Endothelial cell of umbilical vein (primary cell): ENCODE measurements around the gene SCN7A. TPM values are rescaled to one million over a fixed set of nuclear protein-coding genes. Genes with fewer than 3 reads are reported as not detected.

Experiments
- BruUV-seq: library from RNA; stranded (reverse); fragments of 400-500 nt; replicated peaks from 2 replicates; lab custom pipeline; 2021; lab: Mats Ljungman, UMichigan
- CTCF ChIA-PET: fragments of 300-600, 350-600 bp; sonication (Branson Sonifier 250); formaldehyde crosslinking; loops from one replicate; lab custom pipeline; 2021; ENCODE audit warnings: antibody characterized with exemption, inconsistent platforms; lab: Charles Lee
- POLR2A ChIA-PET: fragments of 300-600, 350-600 bp; sonication (Branson Sonifier 250); formaldehyde crosslinking; loops from one replicate; lab custom pipeline; 2021; ENCODE audit warnings: antibody characterized with exemption, inconsistent platforms; lab: Charles Lee
- DNase-seq: peaks from one replicate; pipeline ENCODE4 v3.0.0-alpha.2; 2011; ENCODE audit warnings: low read depth, low spot score
- FAIRE-seq: peaks from 2 replicates; lab custom pipeline; 2011; peaks lifted over from hg19 to GRCh38; lab: Jason Lieb, UNC
- H2AFZ ChIP-seq: 2 replicates; pipeline ENCODE4 v1.6.0; 2012; ENCODE audit warnings: low read depth, low read length, control low read depth, inconsistent platforms
- H3K27ac ChIP-seq: 2 replicates; pipeline ENCODE4 v1.5.1; 2011; ENCODE audit warnings: low read depth, mild to moderate bottlenecking, control low read depth, low read length, moderate library complexity; ENCODE audit not compliant: insufficient read depth
- H3K27me3 ChIP-seq, 2 experiments: 2 replicates each; pipeline versions ENCODE4 v1.6.0 to v1.6.1; 2011; ENCODE audit warnings: low read length in 2 of 2, mixed read lengths in 1 of 2; ENCODE audit not compliant: control insufficient read depth in 2 of 2, insufficient read depth in 2 of 2
- H3K36me3 ChIP-seq, 2 experiments: 2 replicates in 1 of 2; 3 replicates in 1 of 2; pipeline ENCODE4 v1.5.1; 2011; ENCODE audit warnings: low read length in 2 of 2, mild to moderate bottlenecking in 1 of 2, moderate library complexity in 1 of 2; ENCODE audit not compliant: control insufficient read depth in 2 of 2, insufficient read depth in 2 of 2; ENCODE audit errors: extremely low read depth in 1 of 2
- H3K4me1 ChIP-seq: 3 replicates; pipeline ENCODE4 v1.5.1; 2011; ENCODE audit warnings: mild to moderate bottlenecking, low read length; ENCODE audit not compliant: control insufficient read depth, insufficient read depth; ENCODE audit errors: extremely low read depth
- H3K4me2 ChIP-seq: 2 replicates; pipeline ENCODE4 v1.6.1; 2011; ENCODE audit warnings: low read length, control low read depth, mixed read lengths; ENCODE audit not compliant: insufficient read depth
- H3K4me3 ChIP-seq, 3 experiments: fragments of 200-600 bp in 1 of 3; sonication (generic), shearing (Covaris generic) in 1 of 3; replicated peaks in 1 of 3; 2 replicates each; pipeline ENCODE4 v1.5.1; 2011 to 2016; ENCODE audit warnings: control low read depth in 3 of 3, low read length in 3 of 3, mild to moderate bottlenecking in 2 of 3, inconsistent platforms in 1 of 3, low read depth in 1 of 3, moderate library complexity in 1 of 3; ENCODE audit not compliant: insufficient read depth in 1 of 3
- H3K79me2 ChIP-seq: 2 replicates; pipeline ENCODE4 v1.6.0; 2012; ENCODE audit warnings: low read length, inconsistent platforms; ENCODE audit not compliant: control insufficient read depth, insufficient read depth
- H3K9ac ChIP-seq: replicated peaks from 2 replicates; pipeline ENCODE3; 2011; ENCODE audit warnings: low read length, control low read depth; ENCODE audit not compliant: insufficient read depth; ENCODE audit errors: extremely low read depth
- H3K9me1 ChIP-seq: replicated peaks from 3 replicates; pipeline ENCODE4 v1.6.0; 2011; ENCODE audit warnings: mild to moderate bottlenecking, low read length; ENCODE audit not compliant: control insufficient read depth, insufficient read depth; ENCODE audit errors: extremely low read depth
- H3K9me3 ChIP-seq: replicated peaks from 2 replicates; pipeline ENCODE4 v1.5.1; 2012; ENCODE audit warnings: low read length, inconsistent platforms; ENCODE audit not compliant: control insufficient read depth, insufficient read depth
- H4K20me1 ChIP-seq: replicated peaks from 2 replicates; pipeline ENCODE3; 2011; ENCODE audit warnings: mild to moderate bottlenecking, low read length; ENCODE audit not compliant: control insufficient read depth, insufficient read depth; ENCODE audit errors: extremely low read depth
- EZH2 ChIP-seq: IDR thresholded peaks from 2 replicates; pipeline ENCODE4 v1.6.1; 2012; ENCODE audit warnings: borderline replicate concordance, low read depth, mild to moderate bottlenecking, moderate library complexity, low read length, inconsistent platforms; ENCODE audit not compliant: severe bottlenecking
- FOS ChIP-seq: IDR thresholded peaks from 2 replicates; pipeline ENCODE4 v1.6.1; 2011; ENCODE audit warnings: mild to moderate bottlenecking, low read length, moderate library complexity, borderline replicate concordance; ENCODE audit not compliant: insufficient read depth
- GATA2 ChIP-seq: IDR thresholded peaks from 2 replicates; pipeline ENCODE4 v1.7.0; 2011; ENCODE audit warnings: low read depth, mild to moderate bottlenecking, moderate library complexity, mixed read lengths, low read length; ENCODE audit not compliant: insufficient read length, insufficient read depth
- JUN ChIP-seq: IDR thresholded peaks from 2 replicates; pipeline ENCODE4 v1.6.1; 2011; ENCODE audit warnings: borderline replicate concordance, low read depth; ENCODE audit not compliant: insufficient read length, insufficient read depth
- MYC ChIP-seq: IDR thresholded peaks from one replicate; pipeline ENCODE4 v1.6.1; 2011; ENCODE audit warnings: mild to moderate bottlenecking, low read depth, low read length
- POLR2A ChIP-seq: IDR thresholded peaks from 2 replicates; pipeline ENCODE4 v1.6.1; 2012; ENCODE audit warnings: low read depth, mild to moderate bottlenecking, control low read depth, low read length
- POLR2AphosphoS5 ChIP-seq: IDR thresholded peaks from 2 replicates; pipeline ENCODE4 v1.6.1; 2012; ENCODE audit warnings: low read depth, mild to moderate bottlenecking, control low read depth, low read length, moderate library complexity; ENCODE audit not compliant: insufficient read depth
- dilution Hi-C: fragments of 300-500 bp; cut with MboI; formaldehyde crosslinking; loops from one replicate; pipeline ENCODE4 v1.15.0; 2019; ENCODE audit warnings: low sequenced_read_pairs; ENCODE audit not compliant: extremely low pct_ligation_motif_present
- intact Hi-C: fragments of 100-400 bp; cut with micrococcal nuclease; formaldehyde crosslinking; loops from one replicate; pipeline ENCODE4 v1.10.0; 2022
- polyA plus RNA-seq, 4 experiments: library from polyadenylated mRNA; depleted of rRNA in 3 of 4; stranded (reverse) in 3 of 4; unstranded in 1 of 4; fragments of >200 nt; gene quantifications; 2 replicates each; pipeline versions ENCODE4 v1.2.1 to v1.2.3, GENCODE V29; 2011 to 2012; ENCODE audit warnings: missing spikeins in 1 of 4
- total RNA-seq: library from RNA; stranded (reverse); gene quantifications from 2 replicates; pipeline ENCODE4 v1.2.3, GENCODE V29; 2021
- TF ChIP-seq, protein P1 (sequence below), 2 donors: IDR thresholded peaks; 1 replicate in 1 of 2; 2 replicates in 1 of 2; pipeline ENCODE4 v1.5.1; 2011; ENCODE audit warnings: low read length in 2 of 2, mild to moderate bottlenecking in 2 of 2, moderate library complexity in 2 of 2, control low read depth in 1 of 2, inconsistent platforms in 1 of 2, low read depth in 1 of 2; ENCODE audit not compliant: insufficient read depth in 1 of 2; ENCODE audit errors: extremely low read depth in 1 of 2
- TF ChIP-seq, protein P2 (sequence below): IDR thresholded peaks from 2 replicates; pipeline ENCODE4 v1.6.1; 2011; ENCODE audit not compliant: insufficient read depth, insufficient read length

Gene SCN7A
- total and polyA plus RNA-seq, 2 donors (not counting 3 experiments of a cell fraction or from before 2014, with no cell fraction given), result not detected

DNA sequence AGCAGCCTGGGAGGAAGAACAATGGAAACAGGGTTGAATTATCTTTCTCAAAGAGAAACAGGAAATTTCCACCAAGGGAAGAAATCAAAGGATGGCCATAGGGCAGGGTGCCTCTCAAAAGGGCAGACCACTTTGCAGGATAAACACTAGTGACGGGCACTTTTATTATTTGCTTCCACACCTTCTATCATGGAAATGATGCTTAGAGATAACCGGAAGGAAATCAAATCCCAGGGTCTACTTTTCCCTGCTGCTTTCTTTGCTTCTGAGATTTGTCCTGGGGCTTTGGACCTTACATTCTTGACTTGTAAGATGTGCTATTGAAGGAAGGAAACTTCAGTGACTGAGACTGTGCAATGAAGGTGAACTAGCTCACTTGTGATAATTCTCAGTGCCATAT is 117.2 kb downstream of the SCN7A start:
- Histone ChIP-seq H3K27ac (no peak overlapping the region), H3K4me1 (peaks cover 10% of the 10 kb centered on the region), H3K9me3 (no peaks in the 10 kb centered on the region), H4K20me1 (no peaks in the 10 kb centered on the region), H3K27me3 (peaks cover 6 to 21% of the 10 kb centered on the region in 2 experiments), H3K36me3 (no peaks in the 10 kb centered on the region), H3K4me2 (peak overlapping the region; percentile 77), H3K9me1 (no peaks in the 10 kb centered on the region), H3K4me3 (no peak overlapping the region), H2AFZ (no peak overlapping the region), H3K9ac (no peak overlapping the region), H3K79me2 (no peaks in the 10 kb centered on the region)
- intact Hi-C loops, result loop anchor here (1.0 to 5.0 kb wide), 3 partner anchors 7 to 40 kb away; no protein-coding TSS in a partner anchor
- POLR2A ChIA-PET, result no interaction called here
- DNase-seq (no peak), FAIRE-seq (no peak)
- no TSS peak for BruUV-seq
- dilution Hi-C loops, result no loop called here
- no peak for TF ChIP-seq GATA2
- CTCF ChIA-PET, result interaction anchor here (0.7 to 4.4 kb wide), 10 partner anchors 8 to 197 kb away, joined by 3 to 33 read pairs (median 6); no protein-coding TSS in a partner anchor

GRCh38 chr2:166376488-166376828 is 117.6 kb downstream of the SCN7A start:
- BruUV-seq, result no TSS peak
- H3K9me3 ChIP-seq, result no peaks in the 10 kb centered on the region
- TF ChIP-seq JUN, result no peak
- no peak for TF ChIP-seq MYC
- no peak for TF ChIP-seq GATA2
- TF ChIP-seq POLR2AphosphoS5, result no peak
- TF ChIP-seq EZH2, result no peak
- no peak for TF ChIP-seq POLR2A
- TF ChIP-seq, protein P1, sequence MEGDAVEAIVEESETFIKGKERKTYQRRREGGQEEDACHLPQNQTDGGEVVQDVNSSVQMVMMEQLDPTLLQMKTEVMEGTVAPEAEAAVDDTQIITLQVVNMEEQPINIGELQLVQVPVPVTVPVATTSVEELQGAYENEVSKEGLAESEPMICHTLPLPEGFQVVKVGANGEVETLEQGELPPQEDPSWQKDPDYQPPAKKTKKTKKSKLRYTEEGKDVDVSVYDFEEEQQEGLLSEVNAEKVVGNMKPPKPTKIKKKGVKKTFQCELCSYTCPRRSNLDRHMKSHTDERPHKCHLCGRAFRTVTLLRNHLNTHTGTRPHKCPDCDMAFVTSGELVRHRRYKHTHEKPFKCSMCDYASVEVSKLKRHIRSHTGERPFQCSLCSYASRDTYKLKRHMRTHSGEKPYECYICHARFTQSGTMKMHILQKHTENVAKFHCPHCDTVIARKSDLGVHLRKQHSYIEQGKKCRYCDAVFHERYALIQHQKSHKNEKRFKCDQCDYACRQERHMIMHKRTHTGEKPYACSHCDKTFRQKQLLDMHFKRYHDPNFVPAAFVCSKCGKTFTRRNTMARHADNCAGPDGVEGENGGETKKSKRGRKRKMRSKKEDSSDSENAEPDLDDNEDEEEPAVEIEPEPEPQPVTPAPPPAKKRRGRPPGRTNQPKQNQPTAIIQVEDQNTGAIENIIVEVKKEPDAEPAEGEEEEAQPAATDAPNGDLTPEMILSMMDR (IDR thresholded peaks at IDR 0.05; ENCODE audit: extremely low read depth in 1 of 2, insufficient read depth in 1 of 2, low read depth in 1 of 2, low read length in 2 of 2), result no peak
- TF ChIP-seq, protein P2, sequence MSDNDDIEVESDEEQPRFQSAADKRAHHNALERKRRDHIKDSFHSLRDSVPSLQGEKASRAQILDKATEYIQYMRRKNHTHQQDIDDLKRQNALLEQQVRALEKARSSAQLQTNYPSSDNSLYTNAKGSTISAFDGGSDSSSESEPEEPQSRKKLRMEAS, result no peak
- TF ChIP-seq FOS, result no peak
- H3K9me1 ChIP-seq, result no peaks in the 10 kb centered on the region
- H3K9ac ChIP-seq, result peak overlapping the region; percentile 32
- peak overlapping the region; percentile 48 to 67 (median 58) for H3K4me3 ChIP-seq
- intact Hi-C loops (loop anchor here (1.0 to 5.0 kb wide), 3 partner anchors 8 to 41 kb away; no protein-coding TSS in a partner anchor), dilution Hi-C loops (no loop called here)
- peak overlapping the region; percentile 74 for H2AFZ ChIP-seq
- POLR2A ChIA-PET, result interaction anchor here (0.9 kb wide), 1 partner anchor 12 kb away, joined by 4 read pairs; no protein-coding TSS in a partner anchor
- H3K79me2 ChIP-seq, result no peaks in the 10 kb centered on the region
- no peak overlapping the region for H3K27ac ChIP-seq
- FAIRE-seq, result peak; percentile 48
- H3K4me2 ChIP-seq, result peak overlapping the region; percentile 77
- H4K20me1 ChIP-seq, result no peaks in the 10 kb centered on the region
- DNase-seq, result no peak
- CTCF ChIA-PET, result interaction anchor here (1.1 to 4.4 kb wide), 9 partner anchors 9 to 197 kb away, joined by 4 to 33 read pairs (median 7); no protein-coding TSS in a partner anchor
- H3K4me1 ChIP-seq, result peaks cover 10% of the 10 kb centered on the region
- H3K36me3 ChIP-seq, result no peaks in the 10 kb centered on the region
- H3K27me3 ChIP-seq, result peaks cover 6 to 21% of the 10 kb centered on the region in 2 experiments
